Activated CD8-positive, alpha-beta T cell treated with anti-CD3 and anti-CD28 coated beads for 36 hours (primary cell): ENCODE results near the gene TRAPPC2. TPM values are rescaled to one million over a fixed set of nuclear protein-coding genes. Genes with fewer than 3 reads are reported as not detected.
A peak's percentile ranks its signal among the peaks of the same experiment; 100 is the strongest.

Experiments
- ATAC-seq: fragments of 200-7000 bp; cut with Tn5 transposase; one replicate; pipeline ENCODE4 v1.10.0; 2021; ENCODE audit warnings: mild to moderate bottlenecking, moderate library complexity
- CTCF ChIA-PET: fragments of 350-600 bp; sonication (Branson Sonifier 250); formaldehyde crosslinking; loops from one replicate; lab custom pipeline; 2021; ENCODE audit warnings: antibody characterized with exemption; lab: Charles Lee
- POLR2A ChIA-PET: fragments of 350-600 bp; sonication (Branson Sonifier 250); formaldehyde crosslinking; loops from one replicate; lab custom pipeline; 2021; ENCODE audit warnings: antibody characterized with exemption; lab: Charles Lee
- DNase-seq: peaks from one replicate; pipeline ENCODE4 v3.0.0-alpha.2; 2020
- H3K27ac Mint-ChIP-seq: one replicate; pipeline ENCODE4 v1.8.0; 2021; ENCODE audit warnings: mild to moderate bottlenecking, mixed read lengths
- H3K27me3 Mint-ChIP-seq: one replicate; pipeline ENCODE4 v1.8.0; 2021; ENCODE audit warnings: mixed read lengths
- H3K36me3 Mint-ChIP-seq: one replicate; pipeline ENCODE4 v1.8.0; 2021; ENCODE audit warnings: low read depth, mixed read lengths
- H3K4me1 Mint-ChIP-seq: one replicate; pipeline ENCODE4 v1.8.0; 2021; ENCODE audit warnings: low read depth, mixed read lengths
- H3K4me3 Mint-ChIP-seq: one replicate; pipeline ENCODE4 v1.8.0; 2021; ENCODE audit warnings: mild to moderate bottlenecking, moderate library complexity, mixed read lengths
- H3K9me3 Mint-ChIP-seq: one replicate; pipeline ENCODE4 v1.8.0; 2021; ENCODE audit warnings: mixed read lengths
- CTCF ChIP-seq: fragments of 200-600 bp; IDR thresholded peaks from one replicate; pipeline ENCODE4 v1.8.0; 2022; ENCODE audit warnings: antibody characterized with exemption, mild to moderate bottlenecking
- intact Hi-C: fragments of 100-400 bp; cut with micrococcal nuclease; formaldehyde crosslinking; loops from one replicate; pipeline ENCODE4 v1.10.0; 2022
- total RNA-seq, 2 experiments: library from RNA; stranded (reverse); gene quantifications; one replicate each; pipeline ENCODE4 v1.2.3, GENCODE V29; 2021

Gene TRAPPC2
- 10 to 100 TPM; 16.0 to 19.2 TPM for total RNA-seq

- H3K4me3 Mint-ChIP-seq = peak within 1 kb of the TSS; percentile 88
Observed at GRCh38 chrX:13734278-13735172, at the start of gene TRAPPC2, which contains the start of gene OFD1. TSS of gene TRAPPC2 (minus strand) at chrX:13734620. CDS start at chrX:13719963, 14,657 bp downstream. TSS of gene OFD1 (plus strand) at chrX:13734748. CDS start at chrX:13735072, 324 bp downstream.

GRCh38 chrX:13780868-13781427 is 46.5 kb upstream of the TRAPPC2 start:
- Mint-ChIP-seq H3K27me3 (no peaks in the 10 kb centered on the region), H3K9me3 (no peaks in the 10 kb centered on the region), H3K36me3 (no peaks in the 10 kb centered on the region), H3K4me3 (no peak overlapping the region), H3K4me1 (peaks cover 9% of the 10 kb centered on the region), H3K27ac (no peak overlapping the region)
- ATAC-seq (no peak), DNase-seq (no peak)
- ChIA-PET POLR2A (no interaction called here), CTCF (interaction anchor here (1.5 kb wide), 1 partner anchor 251 kb away, joined by 5 read pairs; no protein-coding TSS in a partner anchor)
- intact Hi-C loops = no loop called here
- TF ChIP-seq CTCF = no peak

More at GRCh38 chrX:13734278-13735172, at the start of gene TRAPPC2, which contains the start of gene OFD1:
- ChIA-PET POLR2A (interaction anchor here (0.8 to 2.7 kb wide), 12 partner anchors 8 to 760 kb away, joined by 3 to 12 read pairs (median 4); partner anchors contain the start of genes GEMIN8, RAB9A and TMSB4X), CTCF (interaction anchor here (0.8 to 2.5 kb wide), 6 partner anchors 12 to 298 kb away, joined by 3 to 9 read pairs (median 4); no protein-coding TSS in a partner anchor)
- DNase-seq (peak; percentile 93), ATAC-seq (peak; percentile 95)
- H3K27ac Mint-ChIP-seq = peak within 1 kb of the TSS; percentile 94
- peaks cover 38% of the 10 kb centered on the region for H3K36me3 Mint-ChIP-seq
- intact Hi-C loops = loop anchor here (10.0 kb wide), 2 partner anchors 50 to 80 kb away; partner anchors contain the start of genes RAB9A and TCEANC
- H3K4me1 Mint-ChIP-seq = peaks cover 39% of the 10 kb centered on the region
- peaks cover 1% of the 10 kb centered on the region for H3K9me3 Mint-ChIP-seq
- no peaks in the 10 kb centered on the region for H3K27me3 Mint-ChIP-seq
- no peak for TF ChIP-seq CTCF

GRCh38 chrX:13778916-13779315 is 44.5 kb upstream of the TRAPPC2 start:
- no peak for TF ChIP-seq CTCF
- ChIA-PET POLR2A (no interaction called here), CTCF (interaction anchor here (0.9 kb wide), 1 partner anchor 253 kb away, joined by 3 read pairs; no protein-coding TSS in a partner anchor)
- DNase-seq (peak; percentile 9), ATAC-seq (peak; percentile 47)
- peaks cover 5% of the 10 kb centered on the region for H3K36me3 Mint-ChIP-seq
- no peak overlapping the region for H3K4me3 Mint-ChIP-seq
- peak overlapping the region; percentile 50 for H3K27ac Mint-ChIP-seq
- no peaks in the 10 kb centered on the region for H3K27me3 Mint-ChIP-seq
- no peaks in the 10 kb centered on the region for H3K9me3 Mint-ChIP-seq
- peaks cover 9% of the 10 kb centered on the region for H3K4me1 Mint-ChIP-seq
- intact Hi-C loops = no loop called here

GRCh38 chrX:13776387-13776786 is 42.0 kb upstream of the TRAPPC2 start:
- H3K27me3 Mint-ChIP-seq = no peaks in the 10 kb centered on the region
- no peaks in the 10 kb centered on the region for H3K9me3 Mint-ChIP-seq
- POLR2A ChIA-PET = interaction anchor here (1.2 kb wide), 1 partner anchor 9 kb away, joined by 3 read pairs; no protein-coding TSS in a partner anchor
- intact Hi-C loops = no loop called here
- no peak overlapping the region for H3K27ac Mint-ChIP-seq
- H3K36me3 Mint-ChIP-seq = peaks cover 7% of the 10 kb centered on the region
- no peak for TF ChIP-seq CTCF
- ATAC-seq = no peak
- CTCF ChIA-PET = interaction anchor here (1.6 kb wide), 1 partner anchor 18 kb away, joined by 4 read pairs; no protein-coding TSS in a partner anchor
- H3K4me3 Mint-ChIP-seq = no peak overlapping the region
- DNase-seq = no peak
- peaks cover 9% of the 10 kb centered on the region for H3K4me1 Mint-ChIP-seq
